Immature natural killer cell (primary cell): ENCODE results near the gene C3orf70. TPM values are rescaled to one million over a fixed set of nuclear protein-coding genes. Genes with fewer than 3 reads are reported as not detected.

ENCODE experiments used
- DNase-seq, 3 donors: peaks; one replicate each; pipeline ENCODE4 v3.0.0; 2022; ENCODE audit warnings: mixed read lengths in 1 of 3
- H3K27ac Mint-ChIP-seq, 6 donors: one replicate each; pipeline ENCODE4 v1.8.0; 2020; ENCODE audit warnings: mixed read lengths in 6 of 6, mild to moderate bottlenecking in 5 of 6, inconsistent platforms in 4 of 6, moderate library complexity in 3 of 6
- H3K27me3 Mint-ChIP-seq, 3 donors: one replicate each; pipeline ENCODE4 v1.8.0; 2020 to 2021; ENCODE audit warnings: low read depth in 3 of 3, mild to moderate bottlenecking in 3 of 3, mixed read lengths in 3 of 3, moderate library complexity in 3 of 3, inconsistent platforms in 1 of 3
- H3K36me3 Mint-ChIP-seq, 3 donors: one replicate each; pipeline ENCODE4 v1.8.0; 2020; ENCODE audit warnings: mixed read lengths in 3 of 3, inconsistent platforms in 2 of 3, mild to moderate bottlenecking in 2 of 3
- H3K4me1 Mint-ChIP-seq, 2 donors: one replicate each; pipeline ENCODE4 v1.8.0; 2020; ENCODE audit warnings: inconsistent platforms in 2 of 2, mild to moderate bottlenecking in 2 of 2, mixed read lengths in 2 of 2, moderate library complexity in 1 of 2
- H3K4me3 Mint-ChIP-seq, 5 donors: one replicate each; pipeline ENCODE4 v1.8.0; 2020; ENCODE audit warnings: mild to moderate bottlenecking in 5 of 5, mixed read lengths in 5 of 5, inconsistent platforms in 3 of 5, moderate library complexity in 3 of 5
- H3K9me3 Mint-ChIP-seq, 6 donors: one replicate each; pipeline ENCODE4 v1.8.0; 2020; ENCODE audit warnings: mild to moderate bottlenecking in 6 of 6, mixed read lengths in 6 of 6, inconsistent platforms in 4 of 6, moderate library complexity in 3 of 6
- polyA plus RNA-seq, 3 donors: library from polyadenylated mRNA; unstranded; fragments of 300-500 nt; fragmentation: Illumina TruSeq; gene quantifications; one replicate each; pipeline ENCODE4 v1.2.3, GENCODE V29; 2021

The C3orf70 gene
- polyA plus RNA-seq, 3 donors from 2014 or later = not detected

DNA sequence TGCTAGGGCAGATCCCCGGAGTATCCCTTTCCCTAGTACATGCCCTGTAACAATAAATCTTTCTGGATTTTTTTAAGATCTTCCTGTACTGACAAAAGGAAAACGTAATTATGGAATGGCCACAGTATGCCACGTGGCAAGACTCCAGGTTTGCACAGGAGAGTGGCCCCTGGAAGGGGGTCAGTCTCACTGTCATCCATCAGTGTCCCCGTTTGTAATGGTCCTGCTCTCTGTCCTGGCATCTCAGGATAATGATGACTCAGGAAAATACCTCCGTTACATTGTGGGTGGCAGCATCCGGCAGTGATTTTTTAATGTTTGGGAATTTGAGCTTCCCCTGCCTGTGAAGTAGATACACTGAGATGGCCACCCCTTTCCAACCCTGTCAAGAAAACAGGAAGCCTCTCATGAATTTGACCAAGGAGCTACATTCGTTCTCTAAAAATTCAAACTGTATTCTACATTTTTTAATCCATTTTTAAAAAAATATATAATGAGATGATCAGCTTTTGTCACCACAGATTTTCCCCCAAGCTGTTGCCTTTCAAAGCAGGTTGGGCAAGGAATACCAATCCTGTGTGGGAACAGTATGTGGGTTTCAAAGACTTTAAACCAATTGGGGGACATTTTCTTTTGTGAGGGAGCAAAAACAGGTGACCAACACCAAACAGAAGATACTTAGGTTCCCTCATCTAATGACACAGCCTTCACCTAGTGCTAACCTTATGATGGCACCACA lies 110.4 kb downstream of the C3orf70 start:
- Mint-ChIP-seq H3K9me3 (peaks cover 0 to 9% (median 2%) of the 10 kb centered on the region in 6 donors), H3K36me3 (peaks cover 13 to 51% (median 30%) of the 10 kb centered on the region in 3 donors), H3K4me3 (no peak overlapping the region), H3K27ac (no peak overlapping the region), H3K27me3 (no peaks in the 10 kb centered on the region), H3K4me1 (peaks cover 0 to 2% of the 10 kb centered on the region in 2 donors)
- DNase-seq = no peak

DNA sequence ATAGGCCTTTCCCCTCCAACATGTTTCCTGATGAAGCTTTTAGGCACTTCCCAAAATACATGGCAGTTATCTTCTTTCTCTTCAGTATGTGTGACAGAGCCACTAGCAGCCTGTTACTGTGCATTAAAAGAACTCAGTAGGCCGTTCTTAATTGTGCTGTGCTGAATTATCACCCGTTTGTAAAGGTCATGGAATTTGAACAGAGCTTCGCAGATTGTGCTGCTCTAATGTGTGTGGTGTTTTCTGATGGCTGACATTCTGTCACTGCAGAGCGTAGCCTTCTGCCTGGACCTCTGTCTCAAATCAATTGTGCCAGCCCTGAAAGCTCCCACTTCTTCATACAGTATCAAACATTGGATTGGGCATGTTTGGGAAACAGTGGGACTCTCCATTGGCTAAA lies 111.3 kb downstream of the C3orf70 start:
- Mint-ChIP-seq H3K4me3 (no peak overlapping the region), H3K4me1 (peaks cover 0 to 2% of the 10 kb centered on the region in 2 donors), H3K27ac (no peak overlapping the region), H3K9me3 (peaks cover 0 to 16% (median 8%) of the 10 kb centered on the region in 6 donors), H3K27me3 (no peaks in the 10 kb centered on the region), H3K36me3 (peaks cover 13 to 48% (median 32%) of the 10 kb centered on the region in 3 donors)
- DNase-seq = no peak

DNA sequence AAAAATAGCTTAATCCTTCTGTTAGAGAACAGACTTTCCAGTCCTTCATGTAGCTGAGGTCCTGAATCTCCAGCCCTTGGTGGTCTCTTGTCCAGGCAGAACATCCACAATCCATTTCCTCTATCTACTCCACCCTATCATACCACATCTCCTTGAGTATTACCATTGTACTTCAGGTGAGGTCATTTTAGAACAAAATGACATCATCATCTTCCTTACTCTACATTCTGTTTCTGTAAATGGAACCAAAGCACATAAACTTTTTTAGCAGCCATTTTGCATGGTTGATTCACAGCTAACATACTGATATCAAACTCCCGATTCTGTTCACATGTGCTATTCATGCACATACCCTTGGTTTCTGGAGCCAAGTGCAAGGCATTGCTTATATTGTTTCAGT lies 112.4 kb downstream of the C3orf70 start:
- Mint-ChIP-seq H3K36me3 (peaks cover 13 to 48% (median 41%) of the 10 kb centered on the region in 3 donors), H3K4me1 (peaks cover 0 to 2% of the 10 kb centered on the region in 2 donors), H3K4me3 (no peak overlapping the region), H3K27me3 (no peaks in the 10 kb centered on the region), H3K9me3 (peaks cover 0 to 16% (median 8%) of the 10 kb centered on the region in 6 donors), H3K27ac (no peak overlapping the region)
- no peak for DNase-seq

DNA sequence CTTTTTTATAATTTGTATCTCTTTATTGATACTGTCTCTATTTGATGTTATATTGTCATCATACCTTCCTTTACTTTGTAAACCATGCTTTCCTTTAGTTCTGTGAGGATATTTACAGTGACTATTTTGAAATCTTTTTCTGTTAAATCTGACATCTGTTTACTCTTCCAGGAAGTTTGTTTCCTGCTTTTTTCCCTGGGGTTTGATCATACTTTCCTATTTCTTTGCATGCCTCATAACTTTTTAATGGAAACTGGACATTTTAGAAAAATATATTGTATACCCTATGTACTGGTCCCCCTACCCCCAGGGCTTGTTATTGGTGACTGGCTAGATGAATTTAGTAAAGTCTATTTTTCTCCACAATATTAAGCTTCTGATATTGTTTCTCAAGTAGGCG lies 115.1 kb downstream of the C3orf70 start:
- Mint-ChIP-seq H3K9me3 (peaks cover 0 to 16% (median 8%) of the 10 kb centered on the region in 6 donors), H3K27me3 (no peaks in the 10 kb centered on the region), H3K4me1 (no peaks in the 10 kb centered on the region), H3K4me3 (no peak overlapping the region), H3K27ac (no peak overlapping the region), H3K36me3 (peaks cover 27 to 65% (median 65%) of the 10 kb centered on the region in 3 donors)
- DNase-seq = no peak

DNA sequence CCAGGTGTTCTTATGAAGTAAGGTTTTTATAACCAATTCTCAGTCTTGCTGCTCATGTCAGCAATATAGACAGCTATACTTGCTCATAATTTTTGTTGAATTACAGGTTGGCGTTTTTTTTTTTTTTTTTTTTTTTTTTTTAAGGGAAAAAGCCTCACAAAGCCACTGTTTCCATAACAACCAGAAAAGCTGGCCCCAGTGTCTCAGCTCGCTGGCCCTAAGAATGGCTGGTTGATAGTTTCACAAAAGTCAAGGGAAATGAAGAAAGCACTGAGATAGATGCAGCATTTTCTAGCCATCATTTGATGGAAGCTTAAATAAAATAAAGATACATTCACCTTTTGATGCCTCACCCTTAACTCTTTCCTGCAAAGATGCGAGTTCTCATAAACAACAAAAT lies 121.9 kb downstream of the C3orf70 start:
- DNase-seq = no peak
- Mint-ChIP-seq H3K9me3 (no peaks in the 10 kb centered on the region), H3K27ac (no peak overlapping the region), H3K4me3 (no peak overlapping the region), H3K4me1 (peaks cover 0 to under 1% of the 10 kb centered on the region in 2 donors), H3K27me3 (peaks cover 0 to 2% (median 0%) of the 10 kb centered on the region in 3 donors), H3K36me3 (peaks cover 32 to 58% (median 50%) of the 10 kb centered on the region in 3 donors)

DNA sequence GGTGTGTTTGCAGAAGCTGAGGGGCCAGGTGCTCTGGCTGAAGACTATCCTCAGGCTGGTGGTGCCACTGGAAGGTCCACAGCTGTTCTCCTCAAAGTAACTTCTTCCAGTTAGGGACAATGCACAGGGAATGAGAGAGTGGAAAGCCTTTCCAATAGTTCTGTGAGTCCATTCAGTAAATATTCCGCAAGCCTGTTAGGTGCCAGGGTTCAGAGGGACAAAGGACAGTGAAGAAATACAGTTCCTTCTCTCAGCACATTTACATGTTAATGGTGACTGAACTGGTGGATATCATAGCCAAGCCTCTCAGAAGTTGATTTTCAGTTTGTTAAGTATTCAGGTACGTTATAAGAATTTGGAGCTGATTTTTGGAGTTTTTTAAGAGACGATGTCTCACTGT lies 122.5 kb downstream of the C3orf70 start:
- no peak for DNase-seq
- peaks cover 0 to 2% (median 0%) of the 10 kb centered on the region in 3 donors for H3K27me3 Mint-ChIP-seq
- no peak overlapping the region for H3K27ac Mint-ChIP-seq
- no peaks in the 10 kb centered on the region for H3K9me3 Mint-ChIP-seq
- no peak overlapping the region for H3K4me3 Mint-ChIP-seq
- H3K4me1 Mint-ChIP-seq = peaks cover under 1 to 3% of the 10 kb centered on the region in 2 donors
- peaks cover 35 to 58% (median 47%) of the 10 kb centered on the region in 3 donors for H3K36me3 Mint-ChIP-seq

DNA sequence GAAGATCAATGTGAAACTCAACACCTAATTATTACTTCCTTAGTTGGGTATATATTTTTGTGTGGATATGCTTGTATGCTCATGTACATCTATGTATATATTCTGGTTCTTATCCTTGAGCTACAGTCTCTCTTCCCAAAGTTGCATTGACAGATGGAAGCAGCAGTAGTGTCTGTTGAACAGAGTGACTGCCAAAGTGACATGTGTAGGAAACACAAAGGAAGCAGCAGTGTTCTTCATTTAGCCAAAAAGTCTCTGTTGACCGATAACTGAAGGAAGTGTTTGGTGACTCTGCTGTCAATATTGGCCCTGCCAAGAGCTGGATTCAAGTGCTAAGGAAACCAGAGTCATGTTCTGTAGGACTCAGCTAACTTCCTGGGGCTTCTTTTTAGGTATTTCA lies 123.8 kb downstream of the C3orf70 start:
- no peaks in the 10 kb centered on the region for H3K9me3 Mint-ChIP-seq
- peaks cover 5 to 12% of the 10 kb centered on the region in 2 donors for H3K4me1 Mint-ChIP-seq
- no peak overlapping the region for H3K4me3 Mint-ChIP-seq
- no peak overlapping the region for H3K27ac Mint-ChIP-seq
- H3K36me3 Mint-ChIP-seq = peaks cover 32 to 50% (median 39%) of the 10 kb centered on the region in 3 donors
- H3K27me3 Mint-ChIP-seq = peaks cover 0 to 2% (median 0%) of the 10 kb centered on the region in 3 donors
- no peak for DNase-seq

DNA sequence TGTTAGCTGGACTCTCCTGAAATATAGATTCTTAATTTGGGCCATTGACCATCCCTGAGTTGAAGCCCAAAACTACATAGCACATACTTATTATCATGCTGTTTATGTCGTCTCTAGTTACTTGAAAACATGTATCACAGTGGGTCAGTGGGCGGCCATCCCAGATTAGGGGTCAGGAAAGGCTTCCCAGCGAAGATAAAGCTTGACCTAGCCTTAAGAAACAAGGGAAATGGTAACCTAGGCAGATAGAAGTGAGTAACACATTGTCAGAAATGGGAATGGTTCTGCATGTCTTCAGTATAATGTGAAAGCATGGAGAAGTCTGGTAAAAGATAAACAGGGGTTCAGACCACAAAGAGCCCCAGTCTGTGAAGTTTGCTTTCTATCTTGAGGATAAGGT lies 124.7 kb downstream of the C3orf70 start:
- Mint-ChIP-seq H3K27me3 (peaks cover 0 to 2% (median 0%) of the 10 kb centered on the region in 3 donors), H3K4me3 (no peak overlapping the region), H3K27ac (peak overlapping the region in 1 of 6 donors; percentile 18), H3K36me3 (peaks cover 24 to 40% (median 31%) of the 10 kb centered on the region in 3 donors), H3K4me1 (peaks cover 5 to 12% of the 10 kb centered on the region in 2 donors), H3K9me3 (no peaks in the 10 kb centered on the region)
- DNase-seq = no peak

Other genes starting within 250 kb of the C3orf70 start
- 1 to 10 TPM in 1 of 3 donors, under 1 TPM in 1, not detected in 1; 0.22 to 1.5 TPM for gene EHHADH, start 101.0 kb upstream of the C3orf70 start, polyA plus RNA-seq
- 10 to 100 TPM; 18.0 to 29.0 (median 24.2) TPM for gene MAP3K13, start 210.1 kb upstream of the C3orf70 start, polyA plus RNA-seq